Measurements from ENCODE around the gene HPCAL1. TPM values are rescaled to one million over a fixed set of nuclear protein-coding genes. Genes with fewer than 3 reads are reported as not detected.

HPCAL1 gene
- total RNA-seq, 1 donor from 2014 or later = 401 TPM

GRCh38 chr2:10285556-10286198 is 17.0 kb upstream of the HPCAL1 start:
- intact Hi-C loops (cut with DNase I) = loop anchor here (1.0 to 5.0 kb wide), 2 partner anchors 17 to 163 kb away; partner anchors contain the start of genes HPCAL1 and RRM2
- H3K4me3 ChIP-seq = peak overlapping the region in 1 of 2 donors; percentile 25
- H3K9me3 ChIP-seq = no peaks in the 10 kb centered on the region
- peak overlapping the region; percentile 75 to 84 for H3K27ac ChIP-seq
- no peaks in the 10 kb centered on the region for H3K27me3 ChIP-seq
- H3K36me3 ChIP-seq = no peaks in the 10 kb centered on the region
- peak; percentile 75 to 91 for DNase-seq (ENCODE audit: low spot score in 2 of 2)
- TF ChIP-seq, protein P1, sequence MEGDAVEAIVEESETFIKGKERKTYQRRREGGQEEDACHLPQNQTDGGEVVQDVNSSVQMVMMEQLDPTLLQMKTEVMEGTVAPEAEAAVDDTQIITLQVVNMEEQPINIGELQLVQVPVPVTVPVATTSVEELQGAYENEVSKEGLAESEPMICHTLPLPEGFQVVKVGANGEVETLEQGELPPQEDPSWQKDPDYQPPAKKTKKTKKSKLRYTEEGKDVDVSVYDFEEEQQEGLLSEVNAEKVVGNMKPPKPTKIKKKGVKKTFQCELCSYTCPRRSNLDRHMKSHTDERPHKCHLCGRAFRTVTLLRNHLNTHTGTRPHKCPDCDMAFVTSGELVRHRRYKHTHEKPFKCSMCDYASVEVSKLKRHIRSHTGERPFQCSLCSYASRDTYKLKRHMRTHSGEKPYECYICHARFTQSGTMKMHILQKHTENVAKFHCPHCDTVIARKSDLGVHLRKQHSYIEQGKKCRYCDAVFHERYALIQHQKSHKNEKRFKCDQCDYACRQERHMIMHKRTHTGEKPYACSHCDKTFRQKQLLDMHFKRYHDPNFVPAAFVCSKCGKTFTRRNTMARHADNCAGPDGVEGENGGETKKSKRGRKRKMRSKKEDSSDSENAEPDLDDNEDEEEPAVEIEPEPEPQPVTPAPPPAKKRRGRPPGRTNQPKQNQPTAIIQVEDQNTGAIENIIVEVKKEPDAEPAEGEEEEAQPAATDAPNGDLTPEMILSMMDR (IDR thresholded peaks at IDR 0.05) = peak in 2 of 3 experiments; percentile 5 to 13
- peaks cover 4 to 16% of the 10 kb centered on the region in 2 donors for H3K4me1 ChIP-seq

GRCh38 chr2:10286216-10287037 is 16.3 kb upstream of the HPCAL1 start:
- no peaks in the 10 kb centered on the region for H3K27me3 ChIP-seq
- peak overlapping the region; percentile 75 to 84 for H3K27ac ChIP-seq
- no peaks in the 10 kb centered on the region for H3K36me3 ChIP-seq
- H3K4me3 ChIP-seq = no peak overlapping the region
- no peaks in the 10 kb centered on the region for H3K9me3 ChIP-seq
- no peak for DNase-seq (ENCODE audit: low spot score in 2 of 2)
- peaks cover 4 to 16% of the 10 kb centered on the region in 2 donors for H3K4me1 ChIP-seq
- TF ChIP-seq, protein P1 (IDR thresholded peaks at IDR 0.05) = no peak
- intact Hi-C loops (cut with DNase I) = loop anchor here (5.0 kb wide), 1 partner anchor 164 kb away; the partner anchor contains the start of gene RRM2

- no peak for DNase-seq (ENCODE audit: low spot score in 2 of 2)
- intact Hi-C loops (cut with DNase I) = loop anchor here (5.0 kb wide), 1 partner anchor 165 kb away; the partner anchor contains the start of gene RRM2
- peaks cover 4 to 16% of the 10 kb centered on the region in 2 donors for H3K4me1 ChIP-seq
- no peak overlapping the region for H3K4me3 ChIP-seq
- H3K9me3 ChIP-seq = no peaks in the 10 kb centered on the region
- TF ChIP-seq, protein P1 (IDR thresholded peaks at IDR 0.05) = no peak
- H3K27ac ChIP-seq = no peak overlapping the region
- no peaks in the 10 kb centered on the region for H3K36me3 ChIP-seq
- H3K27me3 ChIP-seq = no peaks in the 10 kb centered on the region
These were observed 14.9 kb upstream of the HPCAL1 start for GRCh38 chr2:10287761-10288160.

- H3K4me3 ChIP-seq = no peak overlapping the region
- H3K27ac ChIP-seq = no peak overlapping the region
- H3K36me3 ChIP-seq = no peaks in the 10 kb centered on the region
- DNase-seq (ENCODE audit: low spot score in 2 of 2) = no peak
- no peaks in the 10 kb centered on the region for H3K9me3 ChIP-seq
- H3K27me3 ChIP-seq = no peaks in the 10 kb centered on the region
- intact Hi-C loops (cut with DNase I) = loop anchor here (5.0 kb wide), 1 partner anchor 166 kb away; the partner anchor contains the start of gene RRM2
- TF ChIP-seq, protein P1 (IDR thresholded peaks at IDR 0.05) = no peak
- H3K4me1 ChIP-seq = peaks cover 4 to 16% of the 10 kb centered on the region in 2 donors
These were observed 14.1 kb upstream of the HPCAL1 start for GRCh38 chr2:10288606-10289005.

- intact Hi-C loops (cut with DNase I) = loop anchor here (5.0 kb wide), 1 partner anchor 167 kb away; the partner anchor contains the start of gene RRM2
- H3K9me3 ChIP-seq = peaks cover 0 to 3% of the 10 kb centered on the region in 2 donors
- DNase-seq (ENCODE audit: low spot score in 2 of 2) = no peak
- no peaks in the 10 kb centered on the region for H3K27me3 ChIP-seq
- no peaks in the 10 kb centered on the region for H3K36me3 ChIP-seq
- H3K4me3 ChIP-seq = no peak overlapping the region
- no peak overlapping the region for H3K27ac ChIP-seq
- peaks cover 4 to 16% of the 10 kb centered on the region in 2 donors for H3K4me1 ChIP-seq
- TF ChIP-seq, protein P1 (IDR thresholded peaks at IDR 0.05) = no peak
These were observed 13.4 kb upstream of the HPCAL1 start for GRCh38 chr2:10289352-10289751.
